ENCODE measurements around the gene SELP.
A peak's percentile ranks its signal among the peaks of the same experiment; 100 is the strongest.
"Not testable (repeated sequence)": the region's sequence is repeated elsewhere in the genome, so short reads cannot be mapped to it uniquely, and the experiment has no call there.

Gene SELP

DNA sequence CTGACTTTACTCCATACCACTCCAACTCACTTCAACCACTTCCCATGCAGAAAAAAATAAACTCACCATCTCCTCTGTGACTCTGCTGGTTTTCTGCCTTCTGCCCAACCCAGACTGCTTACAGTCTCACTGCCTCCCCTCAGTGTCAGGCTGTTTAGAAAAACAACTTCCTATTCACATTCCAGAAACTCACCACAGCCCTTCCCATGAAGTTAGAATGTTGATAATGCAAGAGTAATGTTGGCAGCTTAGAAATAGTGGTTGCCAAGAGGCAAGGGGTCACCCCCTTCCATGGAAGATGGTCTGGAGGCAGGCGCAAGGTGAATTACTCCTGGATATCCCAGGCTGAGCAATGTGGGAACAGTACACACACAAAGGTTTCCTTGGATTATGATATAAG lies at the start of gene SELP:
TSS of gene SELP (minus strand) at position 119 of the 400 bp plus-strand sequence. CDS start at position 69, 50 bp downstream.
- DNase-seq: no peak

DNA sequence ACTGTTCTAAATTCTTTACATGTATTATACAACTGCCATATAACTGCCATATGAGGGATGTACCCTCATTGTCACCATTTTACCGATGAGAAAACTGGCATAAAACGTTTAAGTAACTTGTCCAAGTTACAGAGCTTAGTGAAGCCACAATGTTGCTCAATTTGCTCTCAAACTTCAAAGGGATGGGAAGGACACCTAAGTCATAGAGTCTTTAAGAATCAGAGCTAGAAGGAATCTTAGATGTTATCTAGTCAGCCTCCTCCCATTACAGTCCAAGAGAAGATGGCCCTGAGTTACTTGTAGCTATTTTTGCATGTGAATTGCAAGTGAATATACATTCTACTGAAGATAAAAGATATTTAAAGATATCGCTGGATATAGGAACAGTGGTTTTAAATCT lies 49.8 kb upstream of the SELP start:
- DNase-seq: no peak

DNA sequence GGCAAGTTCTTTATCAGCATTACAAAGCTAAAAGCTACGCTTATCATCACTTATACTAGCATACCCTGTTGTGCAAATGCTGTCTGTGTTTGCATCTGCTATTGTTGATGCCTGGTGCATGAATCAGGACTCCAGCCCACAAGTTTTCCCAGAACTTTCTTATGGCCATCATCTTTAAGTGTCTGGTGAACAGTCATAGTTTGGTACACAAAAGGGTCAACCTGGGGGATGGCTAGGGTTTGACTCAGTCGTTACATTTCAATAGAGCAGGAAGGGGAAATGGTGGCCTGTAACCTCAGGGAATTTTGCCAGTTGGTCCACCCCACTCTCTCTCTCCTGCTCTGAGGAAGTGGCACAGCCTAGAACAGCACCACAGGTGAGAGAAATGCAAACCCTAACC lies 46.1 kb upstream of the SELP start:
- no peak for DNase-seq

DNA sequence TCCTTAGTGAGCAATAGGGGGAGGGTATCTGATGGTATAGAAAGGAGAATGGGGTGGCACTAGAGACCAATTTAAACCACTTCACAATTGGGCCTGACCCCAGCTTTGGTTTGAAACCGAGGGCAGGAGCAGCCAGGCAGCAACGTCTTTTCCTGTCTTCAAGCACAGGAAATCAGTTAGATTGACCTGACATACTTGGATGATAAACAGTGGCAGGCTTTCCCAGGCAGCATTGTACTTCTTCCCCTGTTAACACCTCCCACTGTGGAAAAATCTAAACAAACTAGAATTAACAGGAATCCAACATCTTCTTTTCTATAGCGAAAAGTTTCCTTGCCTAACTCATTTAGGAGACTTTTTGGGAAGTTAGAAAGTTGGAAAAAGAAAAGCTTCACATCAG lies 40.9 kb upstream of the SELP start:
- no peak for DNase-seq

DNA sequence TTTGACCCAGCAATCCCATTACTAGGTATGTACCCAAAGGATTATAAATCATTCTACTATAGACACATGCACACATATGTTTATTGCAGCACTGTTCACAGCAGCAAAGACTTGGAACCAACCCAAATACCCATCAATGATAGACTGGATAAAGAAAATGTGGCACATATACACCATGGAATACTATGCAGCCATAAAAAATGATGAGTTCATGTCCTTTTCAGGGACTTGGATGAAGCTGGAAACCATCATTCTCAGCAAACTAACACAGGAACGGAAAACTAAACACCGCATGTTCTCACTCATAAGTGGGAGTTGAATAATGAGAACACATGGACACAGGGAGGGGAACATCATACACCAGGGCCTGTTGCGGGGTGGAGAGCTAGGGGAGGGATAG lies 40.3 kb upstream of the SELP start:
- DNase-seq: not testable (repeated sequence)

DNA sequence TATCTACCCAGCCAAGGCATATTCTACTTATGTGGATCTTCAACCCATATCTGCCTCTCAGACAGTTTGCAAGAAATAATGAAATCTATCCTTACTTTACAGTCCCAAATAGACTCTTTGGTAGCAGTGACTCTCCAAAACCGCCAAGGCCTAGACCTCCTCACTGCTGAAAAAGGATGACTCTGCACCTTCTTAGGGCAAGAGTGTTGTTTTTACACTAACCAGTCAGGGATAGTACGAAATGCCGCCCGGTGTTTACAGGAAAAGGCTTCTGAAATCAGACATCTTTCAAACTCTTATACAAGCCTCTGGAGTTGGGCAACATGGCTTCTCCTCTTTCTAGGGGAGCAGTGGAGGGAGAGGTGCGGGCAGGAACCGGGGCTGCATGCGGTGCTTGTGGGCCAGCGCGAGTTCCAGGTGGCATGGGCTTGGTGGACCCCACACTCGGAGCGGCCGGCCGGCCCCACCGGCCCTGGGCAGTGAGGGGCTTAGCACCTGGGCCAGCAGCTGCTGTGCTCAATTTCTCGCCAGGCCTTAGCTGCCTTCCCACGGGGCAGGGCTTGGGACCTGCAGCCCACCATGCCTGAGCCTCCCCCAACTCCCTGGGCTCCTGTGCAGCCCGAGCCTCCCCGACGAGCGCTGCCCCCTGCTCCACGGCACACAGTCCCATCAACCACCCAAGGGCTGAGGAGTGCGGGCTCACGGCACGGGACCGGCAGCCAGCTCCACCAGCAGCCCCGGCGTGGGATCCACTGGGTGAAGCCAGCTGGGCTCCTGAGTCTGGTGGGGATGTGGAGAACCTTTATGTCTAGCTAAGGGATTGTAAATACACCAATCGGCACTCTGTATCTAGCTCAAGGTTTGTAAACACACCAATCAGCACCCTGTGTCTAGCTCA lies 38.0 kb upstream of the SELP start:
- DNase-seq: not testable (repeated sequence)

DNA sequence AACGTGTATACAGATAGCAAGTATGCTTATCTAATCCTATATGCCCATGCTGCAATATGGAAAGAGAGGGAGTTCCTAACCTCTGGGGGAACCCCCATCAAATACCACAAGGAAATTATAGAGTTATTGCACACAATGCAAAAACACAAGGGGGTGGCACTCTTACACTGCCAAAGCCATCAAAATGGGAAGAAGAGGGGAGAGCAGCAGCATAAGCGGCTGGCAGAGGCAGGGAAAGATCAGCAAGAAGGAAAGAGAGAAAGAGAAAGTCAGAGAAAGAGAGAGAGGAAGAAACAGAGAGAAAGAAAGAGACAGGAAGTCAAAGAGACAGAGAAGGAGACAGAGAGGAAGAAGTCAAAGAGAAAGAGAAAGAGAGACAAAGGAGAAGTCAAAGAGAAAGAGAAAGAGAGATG lies 37.3 kb upstream of the SELP start:
- DNase-seq: not testable (repeated sequence)

DNA sequence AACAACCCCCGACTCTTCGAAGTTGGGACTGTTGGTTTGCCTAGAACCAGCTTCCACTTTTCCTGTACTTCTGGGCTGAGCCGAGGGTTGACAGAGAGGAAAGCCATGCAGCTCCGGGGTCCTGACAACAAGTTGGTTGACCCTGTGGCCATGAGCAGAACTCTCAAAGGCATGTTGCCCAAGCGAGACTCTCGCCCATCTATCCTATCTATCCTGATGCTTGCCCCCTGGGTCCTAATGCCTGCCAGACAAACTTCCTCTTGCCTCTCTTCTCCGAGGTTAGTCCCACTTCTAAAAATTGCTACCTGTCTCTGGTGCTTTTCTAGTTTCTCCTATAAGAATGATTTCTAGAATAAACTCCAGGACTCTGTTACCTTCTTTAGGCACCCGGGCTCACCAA lies 32.8 kb upstream of the SELP start:
- not testable (repeated sequence) for DNase-seq

DNA sequence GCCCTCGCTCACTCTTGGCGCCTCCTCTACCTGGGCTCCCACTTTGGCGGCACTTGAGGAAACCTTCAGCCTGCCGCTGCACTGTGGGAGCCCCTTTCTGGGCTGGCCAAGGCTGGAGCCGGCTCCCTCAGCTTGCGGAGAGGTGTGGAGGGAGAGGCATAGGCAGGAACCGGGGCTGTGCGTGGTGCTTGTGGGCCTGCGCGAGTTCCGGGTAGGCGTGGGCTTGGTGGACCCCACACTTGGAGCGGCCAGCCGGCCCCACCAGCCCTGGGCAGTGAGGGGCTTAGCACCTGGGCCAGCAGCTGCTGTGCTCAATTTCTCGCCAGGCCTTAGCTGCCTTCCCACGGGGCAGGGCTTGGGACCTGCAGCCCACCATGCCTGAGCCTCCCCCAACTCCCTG lies 31.1 kb upstream of the SELP start:
- DNase-seq: not testable (repeated sequence)

DNA sequence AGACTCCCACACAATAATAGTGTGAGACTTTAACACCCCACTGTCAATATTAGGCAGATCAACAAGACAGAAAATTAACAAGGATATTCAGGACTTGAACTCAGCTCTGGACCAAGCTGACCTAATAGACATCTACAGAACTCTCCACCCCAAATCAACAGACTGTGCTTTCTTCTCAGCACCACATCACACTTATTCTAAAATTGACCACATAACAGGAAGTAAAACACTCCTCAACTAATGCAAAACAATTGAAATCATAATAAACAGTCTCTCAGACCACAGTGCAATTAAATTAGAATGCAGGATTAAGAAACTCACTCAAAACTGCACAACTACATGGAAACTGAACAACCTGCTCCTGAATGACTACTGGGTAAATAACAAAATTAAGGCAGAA lies 28.9 kb upstream of the SELP start:
- DNase-seq: peak; percentile 41

DNA sequence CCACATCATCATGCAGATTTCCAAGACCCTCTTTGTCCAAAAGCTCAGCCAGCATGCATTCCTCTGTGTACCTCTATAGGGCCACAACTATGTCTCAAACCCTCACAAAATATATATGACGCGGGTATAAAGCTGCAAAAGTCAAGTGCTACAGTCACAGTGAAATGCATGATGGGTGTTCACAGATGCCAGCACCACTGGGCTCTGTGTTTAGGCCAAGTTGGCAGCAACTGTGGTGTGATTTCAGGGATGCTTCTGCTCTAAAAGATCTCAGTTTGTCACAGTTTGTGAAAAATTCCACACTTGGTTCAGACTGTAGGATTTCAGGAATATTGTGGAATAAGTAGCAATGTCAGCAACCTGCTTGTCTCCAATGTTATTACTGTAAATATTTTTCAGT lies 23.9 kb upstream of the SELP start:
- DNase-seq: no peak

DNA sequence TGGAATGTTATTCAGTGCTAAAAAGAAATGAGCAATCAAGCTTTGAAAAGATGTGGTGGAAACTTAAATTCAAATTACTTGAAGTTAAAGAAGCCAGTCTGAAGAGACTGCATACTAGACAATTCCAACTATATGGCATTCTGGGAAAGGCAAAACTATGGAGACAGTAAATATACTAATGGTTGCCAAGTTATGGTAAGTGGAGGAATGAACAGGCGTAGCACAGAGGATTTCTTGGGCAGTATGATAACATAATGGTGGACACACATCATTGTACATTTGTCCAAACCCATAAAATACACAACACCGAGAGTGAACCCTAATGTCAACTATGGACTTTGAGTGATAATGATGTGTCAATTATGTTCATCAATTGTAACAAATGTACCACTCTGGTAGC lies 21.1 kb upstream of the SELP start:
- no peak for DNase-seq

DNA sequence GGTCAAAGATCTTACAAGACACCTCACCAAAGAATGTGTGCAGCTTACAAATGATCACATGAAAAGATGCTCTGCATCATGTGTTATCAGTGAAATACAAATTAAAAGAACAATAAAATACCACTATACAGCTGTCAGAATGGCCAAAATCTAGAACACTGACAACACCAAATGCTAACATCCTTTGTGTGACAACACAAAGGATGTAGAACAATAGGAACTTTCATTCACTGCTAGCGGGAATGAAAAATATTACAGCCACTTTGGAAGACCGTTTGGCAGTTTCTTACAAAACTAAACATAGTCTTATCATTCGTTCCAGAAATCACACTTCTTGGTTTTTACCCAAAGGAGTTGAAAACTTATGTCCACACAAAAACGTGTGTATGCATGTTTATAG lies 20.6 kb upstream of the SELP start:
- DNase-seq: no peak

DNA sequence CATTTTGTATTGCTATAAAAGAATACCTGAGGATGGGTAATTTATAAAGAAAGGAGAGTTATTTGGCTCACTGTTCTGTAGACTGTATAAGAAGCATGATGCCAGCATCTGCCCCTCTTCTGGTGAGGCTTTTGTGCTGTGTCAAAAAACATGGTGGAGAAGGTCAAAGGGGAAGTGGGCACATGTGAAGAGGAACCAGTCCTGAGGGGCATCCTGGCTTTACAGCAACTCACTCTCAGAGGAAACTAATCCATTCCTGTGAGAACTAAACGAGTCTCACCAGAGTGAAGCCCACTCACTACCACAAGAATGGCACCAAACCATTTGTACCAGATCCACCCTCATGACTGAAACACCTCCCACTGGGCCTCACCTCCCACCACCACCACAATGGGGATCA lies 18.8 kb upstream of the SELP start:
- DNase-seq: no peak

DNA sequence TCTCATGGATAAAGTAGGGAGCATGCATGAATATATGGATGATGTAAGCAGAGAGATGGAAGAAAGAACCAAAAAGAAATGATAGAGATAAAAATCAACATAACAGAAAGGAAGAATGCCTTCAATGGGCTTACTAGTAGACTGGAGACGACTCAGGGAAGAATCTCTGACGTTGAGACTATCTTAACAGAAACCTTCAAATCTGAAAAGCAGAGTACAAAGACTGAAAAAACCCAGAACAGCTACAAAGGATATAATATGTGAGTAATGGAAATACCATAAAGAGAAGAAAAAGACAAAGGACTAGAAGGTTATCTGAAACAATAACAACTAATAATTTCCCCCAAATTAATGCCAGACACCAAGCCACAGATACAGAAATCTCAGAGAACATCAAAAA lies 18.3 kb upstream of the SELP start:
- no peak for DNase-seq

DNA sequence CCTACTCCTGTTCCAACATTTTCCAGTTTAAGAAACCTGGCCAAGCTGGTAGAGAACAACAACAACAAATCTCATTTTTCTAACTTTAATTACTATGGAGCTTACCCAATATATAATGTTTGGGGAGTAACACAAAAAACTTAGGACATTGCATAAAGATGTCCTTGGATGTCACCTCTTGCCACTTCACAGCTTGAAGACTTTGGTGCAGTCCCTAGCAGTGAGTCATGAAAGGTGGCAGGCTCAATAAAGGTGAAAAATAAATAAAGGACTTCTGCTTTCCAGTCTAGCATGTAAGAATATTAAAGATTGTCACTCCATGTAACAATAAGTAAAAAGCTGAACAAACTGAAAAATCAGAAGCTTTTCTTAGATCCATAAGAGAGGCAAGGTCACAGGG lies 17.6 kb upstream of the SELP start:
- no peak for DNase-seq

DNA sequence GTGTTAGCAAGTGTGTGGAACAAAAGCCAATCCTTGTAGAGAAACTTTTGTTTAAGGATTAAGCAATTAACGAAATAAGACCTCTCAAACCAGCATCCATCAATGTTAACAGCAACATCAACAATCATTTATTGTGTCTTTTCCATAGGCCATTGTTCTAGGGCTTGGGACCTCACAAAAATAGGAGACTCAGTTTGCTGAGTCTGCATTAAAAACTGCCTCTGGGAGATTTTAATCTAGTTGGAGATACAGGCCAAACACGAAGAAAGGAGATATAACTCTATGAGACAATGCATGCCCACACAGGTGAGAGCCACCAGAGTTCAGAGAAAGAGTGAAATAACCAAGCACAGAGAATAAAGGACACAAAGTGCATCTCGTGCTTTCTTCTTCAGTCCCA lies 14.4 kb upstream of the SELP start:
- no peak for DNase-seq

DNA sequence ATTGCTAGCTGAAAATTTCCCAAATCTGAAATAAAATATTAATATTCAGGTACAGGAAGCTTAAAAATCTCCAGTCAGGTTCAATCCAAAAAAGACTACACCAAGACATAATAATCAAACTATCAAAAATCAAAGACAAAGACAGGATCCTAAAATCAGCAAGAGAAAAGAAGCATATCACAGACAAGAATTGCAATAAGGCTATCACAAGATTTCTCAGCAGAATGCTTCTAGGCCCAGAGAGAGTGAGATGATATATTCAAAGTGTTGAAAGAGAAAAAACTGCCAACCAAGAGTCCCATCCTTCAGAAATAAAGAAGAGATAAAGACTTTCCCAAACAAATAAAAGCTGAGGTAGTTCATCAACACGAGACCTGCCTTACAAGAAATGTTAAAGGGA lies 5.0 kb upstream of the SELP start:
- DNase-seq: no peak

DNA sequence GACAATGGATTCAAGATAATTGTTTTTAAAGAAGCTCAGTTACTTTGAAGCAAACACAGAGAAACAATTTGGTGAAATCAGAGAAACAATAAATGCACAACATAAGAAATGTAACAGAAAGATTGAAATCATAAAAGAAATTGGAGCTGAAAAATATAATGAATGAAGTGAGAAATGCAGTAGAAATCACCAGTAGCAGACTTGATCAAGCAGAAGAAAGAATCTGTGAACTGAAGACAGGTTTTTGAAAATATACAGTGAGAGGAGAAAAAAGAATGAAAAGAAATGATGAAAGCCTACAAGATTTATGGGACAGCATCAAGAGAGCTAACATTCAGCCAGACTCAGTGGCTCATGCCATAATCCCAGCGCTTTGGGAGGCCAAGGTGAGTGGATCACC lies 4.2 kb upstream of the SELP start:
- DNase-seq: no peak

DNA sequence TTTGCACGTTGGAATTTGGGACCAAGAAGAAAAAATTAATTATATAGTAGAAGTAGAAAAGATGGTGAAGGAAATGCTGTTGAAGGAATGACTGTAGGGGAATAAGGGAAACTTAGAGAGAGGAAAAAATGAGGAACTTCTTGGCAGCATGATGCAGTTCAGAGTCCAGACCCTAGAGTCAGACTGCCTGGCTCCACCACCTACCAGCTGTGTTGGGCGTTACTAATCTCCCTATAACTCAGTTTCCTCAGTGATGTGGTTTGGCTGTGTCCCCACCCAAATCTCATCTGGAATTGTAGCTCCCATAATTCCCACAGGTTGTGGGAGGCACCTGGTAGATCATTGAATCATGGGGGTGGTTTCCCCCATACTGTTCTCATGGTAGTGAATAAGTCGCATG lies 1.3 kb upstream of the SELP start:
- DNase-seq: no peak

DNA sequence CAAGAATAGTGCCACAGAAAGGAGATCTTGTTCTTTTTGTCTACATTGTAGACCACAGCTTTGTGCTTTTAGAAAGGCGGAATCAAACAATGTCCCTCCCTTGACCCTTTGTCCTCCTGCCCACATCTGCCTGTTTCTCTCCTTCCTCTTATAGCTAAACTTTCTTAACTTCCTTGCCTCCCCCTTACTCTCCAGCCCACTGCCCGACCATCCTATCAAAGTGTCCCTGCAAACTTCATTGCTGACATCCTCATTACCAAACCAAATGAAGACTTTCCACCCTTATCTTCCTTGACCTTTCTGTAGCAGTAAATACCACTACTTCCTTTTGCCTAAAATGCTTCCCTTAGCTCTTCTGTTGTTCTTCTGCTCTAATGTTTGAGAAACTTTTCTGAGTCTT lies 5.0 kb downstream of the SELP start:
- DNase-seq: no peak

DNA sequence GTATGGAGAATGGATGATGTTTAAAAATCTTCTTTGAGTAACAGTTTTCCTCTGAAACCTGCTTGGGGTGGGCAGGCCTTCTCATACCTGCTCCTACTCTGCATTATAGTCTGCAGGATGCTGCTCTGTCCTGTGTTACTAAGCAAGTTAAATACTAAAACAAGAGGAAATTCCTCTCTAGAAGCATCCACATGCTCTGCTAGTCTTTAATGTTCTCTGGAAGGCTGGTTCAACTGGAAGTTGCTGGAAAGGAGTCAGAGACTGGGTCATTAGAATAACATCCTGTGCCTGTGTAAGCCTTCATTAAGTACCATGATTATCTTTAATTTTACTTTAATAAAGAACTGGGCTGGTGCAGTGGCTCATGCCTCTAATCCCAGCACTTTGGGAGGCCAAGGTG lies 5.8 kb downstream of the SELP start:
- DNase-seq: no peak

DNA sequence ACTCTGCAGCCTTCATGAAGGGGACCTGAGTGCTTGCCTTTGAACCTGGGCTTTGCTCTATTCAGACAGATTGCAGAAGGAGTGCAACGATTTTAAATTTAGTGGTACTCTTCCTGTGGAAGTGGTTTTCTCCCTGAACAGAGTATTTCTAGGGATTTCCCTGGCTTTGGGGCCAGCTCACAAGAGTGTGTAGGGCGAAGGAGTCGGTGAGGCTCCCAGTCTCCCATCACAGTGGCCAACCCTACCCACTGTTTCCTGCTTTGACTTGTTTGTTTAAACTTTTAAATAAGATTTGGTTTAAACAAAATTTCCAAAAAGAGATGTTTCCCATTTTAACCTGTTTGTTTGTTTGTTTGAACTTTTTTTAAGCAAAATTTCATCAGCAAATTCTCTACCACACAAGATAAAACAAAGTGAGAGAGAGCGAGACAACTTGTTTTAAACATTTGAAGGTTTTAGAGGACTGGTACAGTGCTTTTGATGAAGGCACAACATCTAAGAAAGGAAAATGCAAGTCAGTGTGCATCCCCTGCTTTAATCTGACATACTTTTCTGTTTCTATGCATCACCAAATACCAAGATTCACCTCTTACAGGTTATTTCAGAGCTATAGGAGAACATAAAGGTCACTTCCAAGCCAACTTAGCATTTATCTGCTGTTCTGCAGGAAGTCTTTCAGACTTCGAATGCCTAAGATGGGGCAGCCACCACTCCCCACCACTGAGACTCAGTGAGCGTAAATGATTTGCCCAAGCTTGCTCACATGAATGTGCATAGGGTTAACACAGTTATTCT lies 6.6 kb downstream of the SELP start:
- no peak for DNase-seq

DNA sequence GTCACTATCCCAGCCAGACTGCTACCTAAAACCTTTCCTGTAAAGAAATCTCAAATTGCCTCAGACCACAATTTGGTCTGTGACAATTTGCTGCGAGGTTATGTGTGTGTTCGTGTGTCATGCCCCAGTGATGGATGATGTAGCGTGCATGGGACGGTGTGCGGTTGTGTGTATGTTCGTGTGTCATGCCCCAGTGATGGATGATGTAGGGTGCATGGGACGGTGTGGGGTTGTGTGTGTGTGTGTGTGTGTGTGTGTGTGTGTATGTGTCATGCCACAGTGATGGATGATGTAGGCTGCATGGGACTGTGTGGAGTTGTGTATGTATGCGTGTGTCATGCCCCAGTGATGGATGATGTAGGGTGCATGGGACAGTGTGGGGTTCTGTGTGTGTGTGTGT lies 9.4 kb downstream of the SELP start:
- no peak for DNase-seq

All from CD4-positive, alpha-beta T cell treated with Interleukin-17A for 1 hour (primary cell).